ENCODE measurements around the gene KRT81.
"Not testable (repeated sequence)": the region's sequence is repeated elsewhere in the genome, so short reads cannot be mapped to it uniquely, and the experiment has no call there.

KRT81 gene

DNA sequence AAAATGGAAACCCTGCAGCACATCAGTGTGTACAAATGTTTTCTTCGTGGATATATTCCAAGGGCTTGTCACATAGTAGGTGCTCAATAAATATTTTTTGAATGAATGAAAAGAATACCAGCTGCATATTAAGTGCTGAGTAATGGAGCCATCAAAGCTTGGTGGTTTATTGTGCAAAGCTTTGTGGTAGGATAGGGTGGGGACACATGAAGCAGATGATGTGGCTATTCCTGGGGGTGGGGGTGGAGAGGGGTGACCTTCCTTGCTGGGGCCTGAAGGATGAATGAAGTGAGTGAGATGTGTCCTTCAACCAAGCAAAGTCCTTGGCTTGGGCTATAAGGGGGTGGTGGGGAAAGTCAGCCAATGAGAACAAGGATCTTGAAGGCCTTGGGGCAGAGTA is 4.3 kb upstream of the KRT81 start:
- Histone ChIP-seq H3K36me3 (ENCODE audit: insufficient read depth, low read length) (no peaks in the 10 kb centered on the region), H3K4me1 (ENCODE audit: control insufficient read depth, insufficient read depth, low read length, unreplicated experiment) (no peaks in the 10 kb centered on the region)

GRCh38 chr12:52294803-52295202 is 3.5 kb upstream of the KRT81 start:
- H3K27ac ChIP-seq (ENCODE audit: low read depth, low read length), result no peak overlapping the region
- H3K4me1 ChIP-seq (ENCODE audit: control insufficient read depth, insufficient read depth, low read length, unreplicated experiment), result no peaks in the 10 kb centered on the region
- no peak overlapping the region for H2AFZ ChIP-seq (ENCODE audit: low read length, unreplicated experiment)
- no peaks in the 10 kb centered on the region for H3K36me3 ChIP-seq (ENCODE audit: insufficient read depth, low read length)
- H3K79me2 ChIP-seq (ENCODE audit: control insufficient read depth, insufficient read depth, low read length, unreplicated experiment), result no peaks in the 10 kb centered on the region
- H3K27me3 ChIP-seq (ENCODE audit: insufficient read depth, low read length), result peaks cover 24% of the 10 kb centered on the region
- no peak overlapping the region for H3K4me3 ChIP-seq (ENCODE audit: low read depth, low read length)

More for the DNA sequence above, 4.3 kb upstream of the KRT81 start:
- Histone ChIP-seq H3K27me3 (ENCODE audit: insufficient read depth, low read length) (peaks cover 24% of the 10 kb centered on the region), H2AFZ (ENCODE audit: low read length, unreplicated experiment) (no peak overlapping the region), H3K4me3 (ENCODE audit: low read depth, low read length) (no peak overlapping the region), H3K79me2 (ENCODE audit: control insufficient read depth, insufficient read depth, low read length, unreplicated experiment) (no peaks in the 10 kb centered on the region), H3K27ac (ENCODE audit: low read depth, low read length) (no peak overlapping the region)

GRCh38 chr12:52293926-52294325 is 2.6 kb upstream of the KRT81 start:
- no peaks in the 10 kb centered on the region for H3K36me3 ChIP-seq (ENCODE audit: insufficient read depth, low read length)
- no peak overlapping the region for H3K27ac ChIP-seq (ENCODE audit: low read depth, low read length)
- H3K27me3 ChIP-seq (ENCODE audit: insufficient read depth, low read length), result peaks cover 15% of the 10 kb centered on the region

GRCh38 chr12:52290483-52291134 is 725 bp downstream of the KRT81 start:
- not testable (repeated sequence) for H3K36me3 ChIP-seq (ENCODE audit: insufficient read depth, low read length); H3K4me3 ChIP-seq (ENCODE audit: low read depth, low read length); H3K4me1 ChIP-seq (ENCODE audit: control insufficient read depth, insufficient read depth, low read length, unreplicated experiment); H2AFZ ChIP-seq (ENCODE audit: low read length, unreplicated experiment); H3K27me3 ChIP-seq (ENCODE audit: insufficient read depth, low read length); H3K79me2 ChIP-seq (ENCODE audit: control insufficient read depth, insufficient read depth, low read length, unreplicated experiment); H3K27ac ChIP-seq (ENCODE audit: low read depth, low read length)

More at GRCh38 chr12:52293926-52294325, 2.6 kb upstream of the KRT81 start:
- no peak overlapping the region for H2AFZ ChIP-seq (ENCODE audit: low read length, unreplicated experiment)
- H3K4me3 ChIP-seq (ENCODE audit: low read depth, low read length), result no peak overlapping the region
- no peaks in the 10 kb centered on the region for H3K4me1 ChIP-seq (ENCODE audit: control insufficient read depth, insufficient read depth, low read length, unreplicated experiment)
- H3K79me2 ChIP-seq (ENCODE audit: control insufficient read depth, insufficient read depth, low read length, unreplicated experiment), result no peaks in the 10 kb centered on the region

DNA sequence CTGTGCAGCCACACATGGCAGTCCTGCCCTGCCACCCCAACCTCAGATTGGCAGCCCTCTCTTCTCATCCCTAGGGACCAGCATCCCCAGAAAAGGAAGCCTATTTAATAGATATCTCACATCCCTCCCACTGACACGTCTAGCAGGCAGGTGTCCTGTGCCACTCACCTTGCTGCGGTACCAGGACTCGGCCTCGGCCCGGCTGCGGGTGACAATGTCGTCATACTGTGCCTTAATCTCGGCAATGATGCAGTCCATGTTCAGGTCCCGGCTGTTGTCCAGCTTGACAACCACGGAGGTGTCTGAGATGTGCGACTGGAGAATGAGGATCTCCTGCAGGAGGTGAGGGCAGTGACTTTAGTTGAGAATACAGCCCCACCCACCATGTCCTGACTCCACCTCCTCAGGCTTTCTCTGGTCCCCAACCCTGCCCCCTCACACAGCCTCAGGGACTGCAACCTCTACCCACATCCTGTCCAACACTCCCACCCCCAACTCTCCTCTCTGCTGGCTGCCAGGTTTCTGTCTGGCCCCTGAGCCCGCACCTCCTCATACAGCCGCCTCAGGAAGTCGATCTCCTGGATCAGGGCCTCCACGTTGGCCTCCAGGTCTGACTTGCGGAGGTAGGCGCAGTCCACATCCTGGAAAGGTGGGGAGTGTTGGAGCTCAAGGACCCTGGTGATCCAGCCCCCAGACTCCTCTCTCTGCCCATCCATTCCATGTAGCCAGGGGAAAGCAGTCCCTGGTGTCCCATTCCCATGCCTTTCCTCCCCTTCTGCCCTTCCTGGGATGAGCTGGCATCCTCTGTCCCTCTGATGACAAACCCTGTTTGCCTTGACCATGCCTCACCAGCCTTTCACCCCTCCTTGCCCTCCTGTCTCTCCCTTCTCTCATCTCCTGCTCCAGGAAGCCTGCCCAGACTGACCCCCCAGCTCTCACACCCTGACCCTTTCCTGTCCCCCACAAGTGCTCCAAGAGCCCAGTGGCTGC is 3.2 kb downstream of the KRT81 start:
- H3K27me3 ChIP-seq (ENCODE audit: insufficient read depth, low read length); H3K4me3 ChIP-seq (ENCODE audit: low read depth, low read length); H3K36me3 ChIP-seq (ENCODE audit: insufficient read depth, low read length); H3K79me2 ChIP-seq (ENCODE audit: control insufficient read depth, insufficient read depth, low read length, unreplicated experiment); H3K27ac ChIP-seq (ENCODE audit: low read depth, low read length); H2AFZ ChIP-seq (ENCODE audit: low read length, unreplicated experiment): not testable (repeated sequence)
- H3K4me1 ChIP-seq (ENCODE audit: control insufficient read depth, insufficient read depth, low read length, unreplicated experiment), result peaks cover 18% of the 10 kb centered on the region

GRCh38 chr12:52286857-52287785 is 4.2 kb downstream of the KRT81 start:
- H3K27me3 ChIP-seq (ENCODE audit: insufficient read depth, low read length); H3K79me2 ChIP-seq (ENCODE audit: control insufficient read depth, insufficient read depth, low read length, unreplicated experiment); H3K4me3 ChIP-seq (ENCODE audit: low read depth, low read length); H2AFZ ChIP-seq (ENCODE audit: low read length, unreplicated experiment); H3K36me3 ChIP-seq (ENCODE audit: insufficient read depth, low read length); H3K27ac ChIP-seq (ENCODE audit: low read depth, low read length): not testable (repeated sequence)
- H3K4me1 ChIP-seq (ENCODE audit: control insufficient read depth, insufficient read depth, low read length, unreplicated experiment), result peaks cover 18% of the 10 kb centered on the region

GRCh38 chr12:52285851-52286530 is 5.3 kb downstream of the KRT81 start:
- no peaks in the 10 kb centered on the region for H3K27me3 ChIP-seq (ENCODE audit: insufficient read depth, low read length)

DNA sequence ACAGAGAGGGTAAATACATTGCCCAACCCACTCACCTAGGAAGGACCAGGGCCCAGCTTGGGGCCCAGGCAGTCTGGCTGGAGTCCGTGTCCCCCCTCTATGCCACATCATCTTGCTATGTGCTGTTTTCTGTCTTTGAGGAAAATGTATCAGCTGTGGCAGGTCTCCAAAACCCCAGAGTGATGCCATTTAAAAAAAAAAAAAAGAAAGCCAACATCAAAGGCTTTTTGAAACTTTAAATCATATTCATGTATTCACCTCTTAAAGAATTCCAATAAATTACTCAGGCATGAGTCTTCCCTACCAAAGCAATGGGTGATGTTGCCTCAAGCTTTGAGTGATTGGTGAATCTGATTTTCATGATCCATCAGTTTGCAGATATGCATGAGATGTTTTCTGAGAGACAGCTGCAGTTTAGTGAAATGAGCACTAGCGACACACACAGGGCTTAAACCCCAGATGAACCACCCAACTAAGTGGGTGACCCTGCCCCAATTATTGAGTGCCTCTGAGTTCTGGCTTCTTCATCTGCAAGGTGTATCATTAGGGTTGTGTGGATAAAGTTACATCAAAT is 6.1 kb downstream of the KRT81 start:
- no peaks in the 10 kb centered on the region for H3K36me3 ChIP-seq (ENCODE audit: insufficient read depth, low read length)
- peak overlapping the region; percentile 77 for H3K27ac ChIP-seq (ENCODE audit: low read depth, low read length)
- H3K79me2 ChIP-seq (ENCODE audit: control insufficient read depth, insufficient read depth, low read length, unreplicated experiment), result no peaks in the 10 kb centered on the region
- no peak overlapping the region for H3K4me3 ChIP-seq (ENCODE audit: low read depth, low read length)
- no peaks in the 10 kb centered on the region for H3K27me3 ChIP-seq (ENCODE audit: insufficient read depth, low read length)
- H2AFZ ChIP-seq (ENCODE audit: low read length, unreplicated experiment), result no peak overlapping the region
- H3K4me1 ChIP-seq (ENCODE audit: control insufficient read depth, insufficient read depth, low read length, unreplicated experiment), result peaks cover 33% of the 10 kb centered on the region

More at GRCh38 chr12:52285851-52286530, 5.3 kb downstream of the KRT81 start:
- no peak overlapping the region for H2AFZ ChIP-seq (ENCODE audit: low read length, unreplicated experiment)
- H3K36me3 ChIP-seq (ENCODE audit: insufficient read depth, low read length), result no peaks in the 10 kb centered on the region
- no peak overlapping the region for H3K4me3 ChIP-seq (ENCODE audit: low read depth, low read length)
- H3K27ac ChIP-seq (ENCODE audit: low read depth, low read length), result peak overlapping the region; percentile 77
- no peaks in the 10 kb centered on the region for H3K79me2 ChIP-seq (ENCODE audit: control insufficient read depth, insufficient read depth, low read length, unreplicated experiment)
- peaks cover 27% of the 10 kb centered on the region for H3K4me1 ChIP-seq (ENCODE audit: control insufficient read depth, insufficient read depth, low read length, unreplicated experiment)

DNA sequence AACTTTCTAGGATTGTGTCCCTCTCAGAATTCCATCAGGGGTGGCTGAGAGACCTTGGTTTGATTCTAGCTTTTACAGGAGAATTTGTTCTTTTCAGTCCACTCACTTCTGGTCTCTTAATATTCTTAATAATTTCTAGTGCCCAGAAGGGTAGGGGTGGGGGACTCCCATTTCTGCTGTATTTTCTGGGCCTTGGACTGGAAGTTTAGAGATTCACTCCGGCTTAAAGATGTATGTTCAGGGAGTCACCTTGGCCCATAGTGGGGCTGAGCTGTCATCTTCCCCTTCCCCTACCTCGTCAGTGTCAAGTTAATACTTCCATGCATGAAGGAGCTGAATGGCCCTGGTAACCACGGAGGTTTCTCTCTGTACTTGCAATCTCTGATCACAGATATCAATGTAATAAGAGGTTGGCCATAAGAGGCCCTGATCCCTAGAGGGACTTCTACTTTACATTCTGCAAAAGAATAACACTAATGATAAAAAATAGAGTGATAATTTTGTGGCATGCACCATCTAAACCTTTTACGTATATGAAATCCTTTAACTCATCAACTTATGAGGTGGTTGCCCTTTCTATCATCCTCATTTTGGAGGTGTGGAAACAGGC is 6.7 kb downstream of the KRT81 start:
- H3K36me3 ChIP-seq (ENCODE audit: insufficient read depth, low read length), result no peaks in the 10 kb centered on the region
- no peak overlapping the region for H2AFZ ChIP-seq (ENCODE audit: low read length, unreplicated experiment)
- no peaks in the 10 kb centered on the region for H3K27me3 ChIP-seq (ENCODE audit: insufficient read depth, low read length)
- H3K4me3 ChIP-seq (ENCODE audit: low read depth, low read length), result no peak overlapping the region
- H3K27ac ChIP-seq (ENCODE audit: low read depth, low read length), result peak overlapping the region; percentile 77
- peaks cover 38% of the 10 kb centered on the region for H3K4me1 ChIP-seq (ENCODE audit: control insufficient read depth, insufficient read depth, low read length, unreplicated experiment)
- no peaks in the 10 kb centered on the region for H3K79me2 ChIP-seq (ENCODE audit: control insufficient read depth, insufficient read depth, low read length, unreplicated experiment)

Measured in ACC112 (cell line).